K562 (cell line): ENCODE measurements around the gene MVP. TPM values are rescaled to one million over a fixed set of nuclear protein-coding genes. Genes with fewer than 3 reads are reported as not detected.
A peak's percentile ranks its signal among the peaks of the same experiment; 100 is the strongest.

Experiments
- ADNP ChIP-seq: fragments of 200-800 bp; sonication (Bioruptor generic); IDR thresholded peaks from 2 replicates; pipeline ENCODE4 v1.6.1; 2016; ENCODE audit warnings: missing genetic modification characterization, missing compliant biosample characterization
- CBFB ChIP-seq: sonication (generic); formaldehyde crosslinking; IDR thresholded peaks from 2 replicates; pipeline ENCODE4 v1.4.0; 2020; ENCODE audit warnings: mild to moderate bottlenecking, missing genetic modification reagents
- E2F5 ChIP-seq: sonication (generic); formaldehyde crosslinking; IDR thresholded peaks from 2 replicates; pipeline ENCODE4 v1.8.0; 2022; ENCODE audit warnings: mild to moderate bottlenecking, missing genetic modification reagents
- EGR1 ChIP-seq: fragments of 450-650 bp; conservative IDR thresholded peaks from 2 replicates; pipeline ENCODE4 v1.6.1; 2017; ENCODE audit warnings: mild to moderate bottlenecking
- ERF ChIP-seq: fragments of 450-650 bp; formaldehyde crosslinking; IDR thresholded peaks from 2 replicates; pipeline ENCODE4 v1.4.0; 2020; ENCODE audit warnings: mild to moderate bottlenecking, mixed read lengths
- FIP1L1 ChIP-seq: fragments of 200-400 bp; formaldehyde crosslinking; IDR thresholded peaks from 2 replicates; pipeline ENCODE4 v1.6.1; 2018; ENCODE audit warnings: mild to moderate bottlenecking, low read depth, low read length; ENCODE audit not compliant: poor library complexity, severe bottlenecking
- FOXA3 ChIP-seq, 2 experiments: fragments of 450-650 bp in 1 of 2; sonication (generic) in 1 of 2; formaldehyde crosslinking; IDR thresholded peaks in 1 of 2; conservative IDR thresholded peaks in 1 of 2; 2 replicates each; pipeline versions ENCODE4 v1.4.0 to v1.8.0; 2020 to 2022; ENCODE audit warnings: mild to moderate bottlenecking in 2 of 2, missing genetic modification reagents in 1 of 2
- HDAC1 ChIP-seq, 2 experiments: fragments of 450-650 bp; IDR thresholded peaks; 2 replicates each; pipeline ENCODE4 v1.6.1; 2016 to 2017; ENCODE audit warnings: inconsistent platforms in 1 of 2, mild to moderate bottlenecking in 1 of 2, moderate library complexity in 1 of 2
- HDAC2 ChIP-seq: fragments of 450-650 bp; IDR thresholded peaks from 2 replicates; pipeline ENCODE4 v1.6.1; 2016; ENCODE audit warnings: mild to moderate bottlenecking
- NEUROD1 ChIP-seq: fragments of 150-350 bp; IDR thresholded peaks from 2 replicates; pipeline ENCODE4 v1.6.1; 2014; ENCODE audit warnings: borderline replicate concordance, low read length, low read depth; ENCODE audit not compliant: partially characterized antibody
- NR4A1 ChIP-seq, 2 experiments: fragments of 250-450 bp in 1 of 2; fragments of 450-650 bp in 1 of 2; sonication (Bioruptor Pico) in 1 of 2; IDR thresholded peaks; 2 replicates each; pipeline versions ENCODE4 v1.4.0 to v1.6.1; 2016 to 2020; ENCODE audit warnings: mild to moderate bottlenecking in 2 of 2, missing compliant biosample characterization in 1 of 2, missing genetic modification characterization in 1 of 2, moderate library complexity in 1 of 2
- SNAPC5 ChIP-seq: fragments of 250-450 bp; sonication (Bioruptor Pico); IDR thresholded peaks from 2 replicates; pipeline ENCODE4 v1.8.0; 2021; ENCODE audit warnings: moderate library complexity, mild to moderate bottlenecking, inconsistent platforms
- TCF7 ChIP-seq: sonication (generic); IDR thresholded peaks from 2 replicates; pipeline ENCODE4 v1.6.1; 2016; ENCODE audit warnings: antibody characterized with exemption, borderline replicate concordance
- U2AF1 ChIP-seq: fragments of 200-400 bp; formaldehyde crosslinking; optimal IDR thresholded peaks from 2 replicates; pipeline ENCODE3; 2017; ENCODE audit warnings: mild to moderate bottlenecking, low read depth, low read length, moderate library complexity
- ZBTB33 ChIP-seq: sonication (generic); formaldehyde crosslinking; IDR thresholded peaks from 2 replicates; pipeline ENCODE4 v1.8.1; 2023; ENCODE audit warnings: mild to moderate bottlenecking, missing genetic modification reagents
- ZNF165 ChIP-seq: fragments of 250-450 bp; sonication (Bioruptor Pico); IDR thresholded peaks from 2 replicates; pipeline ENCODE4 v1.4.0; 2020; ENCODE audit warnings: borderline replicate concordance
- ZNF431 ChIP-seq: sonication (generic); formaldehyde crosslinking; IDR thresholded peaks from 2 replicates; pipeline ENCODE4 v1.8.0; 2022; ENCODE audit warnings: mild to moderate bottlenecking, missing genetic modification reagents
- polyA plus RNA-seq, 8 experiments: library from polyadenylated mRNA; depleted of rRNA in 4 of 8; stranded (reverse) in 5 of 8; unstranded in 3 of 8; fragments of >200 nt; fragmentation: Nextera tagmentation in 2 of 8; fragmentation: Illumina TruSeq in 1 of 8; extraction: Ambion mirVana in 2 of 8; extraction: Trizol in 1 of 8; gene quantifications; 2 replicates each; pipeline versions ENCODE4 v1.2.1 to v1.2.3, GENCODE V29; 2011 to 2014; ENCODE audit warnings: inconsistent platforms in 1 of 8, missing spikeins in 1 of 8
- total RNA-seq, 7 experiments: library from RNA; depleted of rRNA in 6 of 7; stranded (reverse); fragments of >200 nt in 6 of 7; fragmentation: Illumina TruSeq in 2 of 7; extraction: Trizol in 2 of 7; gene quantifications; 2 replicates each; pipeline versions ENCODE4 v1.2.1 to v1.2.3, GENCODE V29; 2011 to 2021; ENCODE audit warnings: low replicate concordance in 1 of 7
- TF ChIP-seq, protein P1 (sequence below): sonication (generic); formaldehyde crosslinking; IDR thresholded peaks from 2 replicates; pipeline ENCODE4 v1.8.1; 2022; ENCODE audit warnings: missing genetic modification reagents
- TF ChIP-seq, protein P2 (sequence below), 2 experiments: fragments of 450-650 bp in 1 of 2; sonication (generic) in 1 of 2; formaldehyde crosslinking in 1 of 2; IDR thresholded peaks in 1 of 2; conservative IDR thresholded peaks in 1 of 2; 2 replicates each; pipeline versions ENCODE4 v1.6.1 to v1.8.1; 2016 to 2023; ENCODE audit warnings: mild to moderate bottlenecking in 2 of 2, moderate library complexity in 2 of 2, inconsistent platforms in 1 of 2, missing genetic modification reagents in 1 of 2

MVP gene
- total and polyA plus RNA-seq, 9 of the 15 experiments (the other 6 are each of a cell fraction or from before 2014, with no cell fraction given) = 0.39 to 1.9 (median 0.76) TPM; not detected in 2

DNA sequence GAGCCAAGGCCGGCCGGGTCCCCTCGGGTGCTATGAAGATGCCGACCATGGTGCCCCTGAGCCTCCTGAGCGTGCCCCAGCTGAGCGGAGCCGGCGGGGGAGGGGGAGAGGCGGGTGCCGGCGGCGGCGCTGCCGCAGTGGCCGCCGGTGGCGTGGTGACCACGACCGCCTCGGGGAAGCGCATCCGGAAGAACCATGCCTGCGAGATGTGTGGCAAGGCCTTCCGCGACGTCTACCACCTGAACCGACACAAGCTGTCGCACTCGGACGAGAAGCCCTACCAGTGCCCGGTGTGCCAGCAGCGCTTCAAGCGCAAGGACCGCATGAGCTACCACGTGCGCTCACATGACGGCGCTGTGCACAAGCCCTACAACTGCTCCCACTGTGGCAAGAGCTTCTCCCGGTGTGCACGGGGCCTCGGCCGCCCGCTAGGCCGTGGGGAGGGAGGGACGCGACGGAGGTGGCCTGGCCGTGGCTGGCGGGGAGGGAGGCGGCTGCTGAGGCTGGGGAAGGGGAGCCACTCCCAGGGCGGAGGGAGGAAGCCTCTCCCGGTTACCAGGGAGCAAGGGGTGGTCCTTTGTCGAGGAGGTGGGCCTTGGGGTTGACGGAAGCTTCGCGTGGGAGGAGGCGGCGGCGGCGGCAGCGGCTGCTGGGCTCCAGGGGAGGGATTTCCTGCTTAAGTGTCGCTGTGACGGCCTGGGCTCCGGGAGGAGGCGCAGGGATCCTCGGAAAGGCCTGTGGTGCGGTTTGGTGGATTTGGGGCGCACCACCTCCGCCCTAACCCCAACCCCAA, 12.6 kb upstream of the MVP start (continued):
- TF ChIP-seq FIP1L1 (peak; percentile 74), HDAC1 (IDR thresholded peaks at IDR 0.05) (peak in 1 of 2 experiments; percentile 95; a peak in 2 of 4 replicates), U2AF1 (no peak), NEUROD1 (no peak), HDAC2 (peak; percentile 69; the same call in 1 of the 2 replicates), TCF7 (no peak), ZBTB33 (CRISPR knock-in tag) (peak; percentile 79), NR4A1 (CRISPR knock-in tag; IDR thresholded peaks at IDR 0.05) (peak; percentile 87), NR4A1 (tag; IDR thresholded peaks at IDR 0.05) (peak; percentile 31; the same call in 1 of the 2 replicates), CBFB (CRISPR knock-in tag) (peak; percentile 68; the same call in 1 of the 2 replicates), FOXA3 (CRISPR knock-in tag; conservative IDR thresholded peaks at IDR 0.05 in 1 of 2, IDR thresholded peaks at IDR 0.05 in 1 of 2) (peak in 1 of 2 experiments; percentile 12; a peak in 2 of 4 replicates), EGR1 (peak; percentile 98), E2F5 (CRISPR knock-in tag) (peak; percentile 73; the same call in 1 of the 2 replicates), ZNF431 (CRISPR knock-in tag) (0 out of 2 replicates have a peak, but pooled peaks have one; percentile 77), SNAPC5 (CRISPR knock-in tag) (no peak), ERF (CRISPR knock-in tag) (peak; percentile 55; the same call in 1 of the 2 replicates), ZNF165 (no peak), ADNP (tag) (no peak)
- TF ChIP-seq, protein P1, sequence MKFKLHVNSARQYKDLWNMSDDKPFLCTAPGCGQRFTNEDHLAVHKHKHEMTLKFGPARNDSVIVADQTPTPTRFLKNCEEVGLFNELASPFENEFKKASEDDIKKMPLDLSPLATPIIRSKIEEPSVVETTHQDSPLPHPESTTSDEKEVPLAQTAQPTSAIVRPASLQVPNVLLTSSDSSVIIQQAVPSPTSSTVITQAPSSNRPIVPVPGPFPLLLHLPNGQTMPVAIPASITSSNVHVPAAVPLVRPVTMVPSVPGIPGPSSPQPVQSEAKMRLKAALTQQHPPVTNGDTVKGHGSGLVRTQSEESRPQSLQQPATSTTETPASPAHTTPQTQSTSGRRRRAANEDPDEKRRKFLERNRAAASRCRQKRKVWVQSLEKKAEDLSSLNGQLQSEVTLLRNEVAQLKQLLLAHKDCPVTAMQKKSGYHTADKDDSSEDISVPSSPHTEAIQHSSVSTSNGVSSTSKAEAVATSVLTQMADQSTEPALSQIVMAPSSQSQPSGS = 0 out of 2 replicates have a peak, but pooled peaks have one; percentile 44
- TF ChIP-seq, protein P2, sequence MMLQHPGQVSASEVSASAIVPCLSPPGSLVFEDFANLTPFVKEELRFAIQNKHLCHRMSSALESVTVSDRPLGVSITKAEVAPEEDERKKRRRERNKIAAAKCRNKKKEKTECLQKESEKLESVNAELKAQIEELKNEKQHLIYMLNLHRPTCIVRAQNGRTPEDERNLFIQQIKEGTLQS (IDR thresholded peaks at IDR 0.05) = no peak
- TF ChIP-seq, protein P2 (CRISPR knock-in tag; conservative IDR thresholded peaks at IDR 0.05) = peak; percentile 67; the same call in 1 of the 2 replicates
